ENCODE data around the gene MBP.

DNA sequence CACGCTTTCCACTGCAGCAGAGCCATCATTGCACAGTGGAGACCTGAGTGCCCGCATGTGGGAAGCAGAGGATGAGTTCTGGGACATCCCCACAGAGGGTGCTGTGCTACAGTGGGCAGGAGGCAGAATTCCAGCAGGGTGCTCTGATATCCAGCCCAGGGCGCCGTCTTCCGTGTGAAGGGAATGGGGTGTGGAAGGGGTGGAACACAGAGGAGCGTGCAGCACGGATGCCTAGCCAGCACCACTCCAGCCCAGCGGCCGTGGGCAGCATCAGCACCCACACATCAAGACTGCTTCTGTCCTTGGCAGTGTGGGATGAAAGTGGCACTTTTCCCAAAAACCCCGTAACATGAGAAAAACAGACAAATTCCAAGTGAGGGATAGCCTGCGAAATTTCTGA is 175.9 kb downstream of the MBP start:
- TF ChIP-seq CTCF (conservative IDR thresholded peaks at IDR 0.05 in 1 of 2, IDR thresholded peaks at IDR 0.05 in 1 of 2; ENCODE audit: low read depth in 1 of 2, low read length in 2 of 2) (no peak), EZH2 (IDR thresholded peaks at IDR 0.05; ENCODE audit: low read length, missing control alignments) (no peak)
